Urinary bladder (tissue), 4 donors: Measurements from ENCODE around the gene ATPAF2. TPM values are rescaled to one million over a fixed set of nuclear protein-coding genes. Genes with fewer than 3 reads are reported as not detected.
"Not testable (repeated sequence)": the region's sequence is repeated elsewhere in the genome, so short reads cannot be mapped to it uniquely, and the experiment has no call there.

Experiments used
- DNase-seq: peaks from one replicate; pipeline ENCODE4 v3.0.0-alpha.2; 2015; ENCODE audit errors: extremely low spot score
- H3K27ac ChIP-seq: one replicate; pipeline ENCODE4 v1.5.1; 2013; ENCODE audit warnings: low read depth, mild to moderate bottlenecking, moderate library complexity
- H3K36me3 ChIP-seq: one replicate; pipeline ENCODE4 v1.6.1; 2013; ENCODE audit warnings: mild to moderate bottlenecking, moderate library complexity; ENCODE audit not compliant: insufficient read depth
- H3K4me1 ChIP-seq: one replicate; pipeline ENCODE4 v1.6.1; 2013; ENCODE audit warnings: mild to moderate bottlenecking, moderate library complexity; ENCODE audit not compliant: insufficient read depth
- H3K4me3 ChIP-seq: one replicate; pipeline ENCODE4 v1.5.1; 2013; ENCODE audit warnings: low read depth, low read length
- WGBS: extraction: QIAGEN DNeasy Blood & Tissue Kit; methylation state at CpG from one replicate; pipeline ENCODE4 v1.1.7; 2013; 5-methylcytosine and 5-hydroxymethylcytosine counted together
- polyA plus RNA-seq: library from polyadenylated mRNA; stranded (reverse); fragments of 200-250 nt; gene quantifications from one replicate; pipeline ENCODE4 v1.2.3, GENCODE V29; 2013
- total RNA-seq: library from RNA; depleted of rRNA; stranded (reverse); fragments of >200 nt; gene quantifications from one replicate; pipeline ENCODE4 v1.2.3, GENCODE V29; 2014
- donor health status: healthy with polysubstance abuse.
- donor health status: healthy.

ATPAF2 gene
- total and polyA plus RNA-seq, 2 donors: 15.9 to 17.3 TPM

DNA sequence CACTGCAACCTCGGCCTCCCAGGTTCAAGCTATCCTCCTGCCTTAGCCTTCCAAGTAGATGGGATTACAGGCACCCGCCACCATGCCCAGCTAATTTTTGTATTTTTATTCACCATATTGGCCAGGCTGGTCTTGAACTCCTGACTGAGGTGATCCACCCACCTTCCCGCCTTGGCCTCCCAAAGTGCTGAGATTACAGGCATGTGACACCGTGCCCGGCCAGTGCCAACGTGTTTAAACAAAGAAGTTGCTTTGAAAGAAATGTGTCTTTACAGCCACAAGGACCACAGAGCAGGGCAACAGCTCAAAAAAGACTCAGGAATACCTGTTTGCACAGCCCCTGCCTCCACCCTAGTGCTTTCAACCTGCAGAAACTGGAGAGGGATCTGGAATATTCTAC, 25.0 kb downstream of the ATPAF2 start:
- Histone ChIP-seq H3K27ac (no peak overlapping the region), H3K36me3 (no peaks in the 10 kb centered on the region), H3K4me1 (no peaks in the 10 kb centered on the region), H3K4me3 (no peak overlapping the region)
- DNase-seq: no peak
- 93% methylated on average over 6 of the region's 6 CpGs for WGBS

DNA sequence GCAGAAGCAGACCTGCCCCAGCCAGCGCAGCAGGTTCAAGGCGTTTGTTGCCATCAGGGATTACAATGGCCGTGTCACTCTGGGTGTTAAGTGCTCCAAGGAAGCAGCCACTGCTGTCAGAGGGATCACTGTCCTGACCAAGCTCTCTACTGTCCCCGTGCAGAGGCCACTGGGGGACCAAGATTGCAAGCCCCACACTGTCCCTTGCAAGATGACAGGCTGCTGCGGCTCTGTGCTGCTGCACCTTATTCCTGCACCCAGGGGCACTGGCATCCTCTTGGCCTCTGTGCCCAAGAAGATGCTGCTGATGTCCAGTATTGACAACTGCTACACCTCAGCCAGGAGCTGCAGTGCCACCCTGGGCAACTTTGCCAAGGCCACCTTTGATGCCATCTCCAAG, 27.7 kb downstream of the ATPAF2 start:
- WGBS: 97% methylated on average over 5 of the region's 5 CpGs
- Histone ChIP-seq H3K4me3 (no peak overlapping the region), H3K27ac (no peak overlapping the region), H3K36me3 (no peaks in the 10 kb centered on the region), H3K4me1 (no peaks in the 10 kb centered on the region)
- DNase-seq: no peak

DNA sequence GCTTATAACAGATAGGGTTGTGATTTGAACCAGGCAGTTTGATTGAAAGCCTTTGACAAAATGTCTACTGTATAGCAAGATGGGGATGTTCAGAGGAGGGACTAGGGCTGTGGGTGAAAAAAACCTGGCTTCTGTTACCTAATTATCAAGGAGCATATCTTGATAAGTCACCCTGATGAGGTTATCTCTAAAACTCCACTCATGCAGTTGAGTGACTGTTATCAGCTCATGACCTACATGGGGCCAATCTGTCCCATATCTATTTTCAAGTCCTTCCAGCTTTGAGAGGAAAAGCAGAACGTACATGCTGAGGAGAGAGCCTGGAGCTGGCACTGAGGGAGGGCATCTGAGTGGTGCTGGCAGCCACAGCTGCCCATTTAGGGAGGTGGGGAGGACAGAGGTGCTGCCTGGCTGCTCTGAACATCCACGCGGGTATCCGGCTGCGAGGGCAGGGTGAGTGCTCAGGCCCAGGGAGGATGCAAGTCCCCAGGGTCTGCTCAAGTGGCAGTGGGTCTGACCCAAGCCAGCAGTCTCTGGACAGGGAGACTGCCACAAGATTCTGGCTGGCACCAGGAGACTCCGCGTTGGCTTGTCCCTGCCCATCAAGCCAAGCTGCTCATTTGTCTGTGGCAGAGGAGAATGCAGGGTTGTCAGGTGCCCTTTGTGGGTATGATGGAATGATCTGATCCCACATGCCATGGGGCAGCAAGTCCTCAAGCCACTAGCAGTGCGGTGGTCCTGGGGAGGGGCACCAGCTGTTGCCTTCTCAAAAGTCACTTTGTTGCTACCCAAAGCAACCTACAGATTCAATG, 29.2 kb downstream of the ATPAF2 start:
- 89% methylated on average over 8 of the region's 8 CpGs for WGBS

DNA sequence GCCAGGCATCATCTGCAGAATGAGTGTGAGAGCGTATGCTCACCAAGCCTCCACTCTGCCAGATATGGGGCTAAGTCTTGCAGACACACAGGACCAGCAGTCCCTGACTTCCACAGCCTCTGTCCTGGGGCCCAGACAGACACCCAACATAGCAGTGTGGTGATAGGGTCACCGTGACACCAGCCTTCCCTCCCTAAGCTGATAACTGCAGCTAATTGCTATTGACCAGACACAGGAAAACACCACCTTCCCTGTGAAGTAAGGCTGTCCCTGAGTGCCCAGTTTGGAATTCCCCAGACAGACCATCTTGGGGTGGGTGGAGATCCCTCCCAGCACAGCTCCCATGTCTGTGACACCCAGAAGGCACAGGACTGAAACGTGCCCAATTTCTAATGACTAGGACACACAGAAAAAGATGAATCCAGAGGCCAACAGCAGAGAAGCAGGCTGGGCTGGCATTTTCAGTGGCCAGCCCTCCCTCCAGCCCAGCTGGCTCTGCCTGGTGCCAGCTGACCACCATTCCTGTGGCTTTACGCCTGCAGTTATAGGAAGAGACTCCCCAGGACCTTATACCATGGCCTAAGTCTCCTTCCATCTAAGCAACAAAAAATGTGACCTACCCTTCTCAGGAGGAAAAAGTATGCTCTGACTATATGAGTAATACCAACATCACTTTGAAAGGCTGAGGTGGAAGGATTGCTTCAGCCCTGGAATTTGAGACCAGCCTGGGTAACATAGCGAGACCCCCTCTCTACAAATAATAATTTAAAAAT, 30.3 kb downstream of the ATPAF2 start:
- no peak overlapping the region for H3K27ac ChIP-seq
- H3K36me3 ChIP-seq: no peaks in the 10 kb centered on the region
- no peak for DNase-seq
- no peaks in the 10 kb centered on the region for H3K4me1 ChIP-seq
- no peak overlapping the region for H3K4me3 ChIP-seq
- 94% methylated on average over 5 of the region's 5 CpGs for WGBS

More for the DNA sequence above, 29.2 kb downstream of the ATPAF2 start:
- Histone ChIP-seq H3K4me1 (no peaks in the 10 kb centered on the region), H3K36me3 (no peaks in the 10 kb centered on the region), H3K27ac (no peak overlapping the region), H3K4me3 (no peak overlapping the region)
- no peak for DNase-seq

DNA sequence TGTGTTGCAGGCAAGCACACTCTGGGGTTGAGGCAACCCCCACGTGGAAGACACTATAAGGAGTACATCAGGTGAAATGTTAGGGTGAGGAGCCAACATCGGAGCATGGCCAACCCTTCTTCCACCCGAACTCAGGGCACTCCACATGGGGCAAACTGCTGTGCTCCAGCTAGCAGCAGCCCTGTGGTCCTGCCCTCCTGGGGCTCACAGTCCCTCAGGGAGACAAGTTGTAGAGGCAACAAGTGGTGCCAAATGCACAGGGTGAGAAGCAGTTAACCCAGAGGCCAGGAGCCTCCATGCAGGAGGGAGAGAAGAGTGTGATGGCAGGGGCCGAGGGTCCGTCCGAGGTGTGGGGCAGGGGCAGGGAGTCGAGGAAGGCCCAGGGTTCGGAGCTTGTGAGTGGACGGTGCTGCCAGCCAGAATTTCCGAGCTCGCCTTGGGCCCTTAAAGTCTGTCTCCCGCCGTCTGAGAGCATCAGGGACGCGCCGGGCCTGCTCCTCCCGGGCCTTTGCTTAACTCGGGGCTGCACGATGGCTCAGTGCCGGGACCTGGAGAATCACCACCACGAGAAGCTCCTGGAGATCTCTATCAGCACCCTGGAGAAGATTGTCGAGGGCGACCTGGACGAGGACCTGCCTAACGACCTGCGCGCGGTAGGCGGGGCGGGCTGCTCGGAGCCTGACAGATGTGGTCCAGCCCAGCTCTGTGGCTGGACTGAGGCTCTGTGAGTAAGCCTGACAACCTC, 32.3 kb downstream of the ATPAF2 start:
- WGBS: 65% methylated on average over 31 of the region's 31 CpGs

DNA sequence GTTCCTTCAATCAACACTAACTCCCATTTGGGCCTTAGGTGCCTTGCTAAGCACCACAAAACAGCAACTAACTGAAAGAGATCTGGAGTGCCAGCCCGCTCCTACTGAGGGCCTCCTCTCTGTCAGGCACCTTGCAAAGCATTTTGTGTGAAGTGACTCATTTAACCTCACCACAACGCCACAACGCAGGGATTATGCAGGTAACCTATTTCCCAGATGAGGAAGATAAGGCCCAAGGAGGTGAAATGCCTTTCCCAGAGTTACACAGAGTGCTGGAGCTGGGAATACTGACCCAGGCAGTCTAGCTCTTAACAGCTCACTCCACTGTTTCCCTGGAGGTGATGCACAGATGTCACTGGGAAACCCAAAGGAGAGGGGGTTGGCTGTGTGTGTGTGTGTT, 33.5 kb downstream of the ATPAF2 start:
- no peak for DNase-seq

More for the DNA sequence above, 32.3 kb downstream of the ATPAF2 start:
- no peak for DNase-seq
- no peak overlapping the region for H3K27ac ChIP-seq
- H3K4me3 ChIP-seq: no peak overlapping the region
- H3K36me3 ChIP-seq: no peaks in the 10 kb centered on the region
- no peaks in the 10 kb centered on the region for H3K4me1 ChIP-seq

DNA sequence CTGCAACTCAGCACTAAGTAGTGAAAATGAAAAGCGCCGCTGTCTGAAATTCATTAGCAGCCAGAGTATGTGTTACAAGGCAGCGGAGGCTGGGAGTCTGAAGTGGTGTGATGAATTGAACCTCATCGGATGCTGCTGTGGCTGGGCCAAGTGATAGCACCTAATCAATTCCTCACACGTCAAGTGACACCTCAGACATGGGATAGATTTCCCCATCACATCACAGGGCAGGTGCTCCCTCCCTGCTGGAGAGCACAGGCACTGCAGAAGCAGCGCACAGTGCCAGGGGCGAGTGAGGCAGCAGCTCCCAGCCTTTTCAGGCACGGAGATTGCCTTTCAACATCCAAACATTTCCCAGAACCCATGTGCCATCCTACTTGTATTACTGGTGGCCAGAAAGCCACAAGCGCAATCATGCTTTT, 34.1 kb downstream of the ATPAF2 start:
- Histone ChIP-seq H3K4me3 (no peak overlapping the region), H3K4me1 (no peaks in the 10 kb centered on the region), H3K36me3 (no peaks in the 10 kb centered on the region), H3K27ac (no peak overlapping the region)
- 84% methylated on average over 9 of the region's 9 CpGs for WGBS
- DNase-seq: no peak

More for the DNA sequence above, 33.5 kb downstream of the ATPAF2 start:
- H3K36me3 ChIP-seq: no peaks in the 10 kb centered on the region
- H3K4me3 ChIP-seq: no peak overlapping the region
- H3K4me1 ChIP-seq: no peaks in the 10 kb centered on the region
- no peak overlapping the region for H3K27ac ChIP-seq
- WGBS: 87% methylated on average over 3 of the region's 3 CpGs

DNA sequence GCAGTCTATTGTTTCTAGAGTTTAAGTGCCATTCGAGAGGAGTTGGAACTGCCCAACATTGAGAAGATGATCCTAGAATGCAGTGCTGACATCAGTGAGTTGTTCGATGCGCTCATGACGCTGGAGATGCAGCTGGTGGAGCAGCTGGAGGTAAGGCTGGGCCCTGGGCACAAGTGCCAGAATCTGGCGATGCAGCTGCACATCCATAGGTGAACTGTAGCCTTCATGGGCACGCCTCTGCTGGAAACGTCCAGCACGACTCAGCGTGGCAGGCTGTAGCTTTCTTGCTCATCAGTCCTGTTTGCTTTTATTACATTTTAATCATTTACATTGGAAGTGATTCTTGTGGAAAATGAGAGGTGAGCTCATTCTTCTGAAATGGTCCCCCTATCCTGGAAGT, 34.6 kb downstream of the ATPAF2 start:
- WGBS: 87% methylated on average over 9 of the region's 9 CpGs
- H3K36me3 ChIP-seq: no peaks in the 10 kb centered on the region
- no peak overlapping the region for H3K4me3 ChIP-seq
- H3K27ac ChIP-seq: no peak overlapping the region
- H3K4me1 ChIP-seq: no peaks in the 10 kb centered on the region
- DNase-seq: no peak

DNA sequence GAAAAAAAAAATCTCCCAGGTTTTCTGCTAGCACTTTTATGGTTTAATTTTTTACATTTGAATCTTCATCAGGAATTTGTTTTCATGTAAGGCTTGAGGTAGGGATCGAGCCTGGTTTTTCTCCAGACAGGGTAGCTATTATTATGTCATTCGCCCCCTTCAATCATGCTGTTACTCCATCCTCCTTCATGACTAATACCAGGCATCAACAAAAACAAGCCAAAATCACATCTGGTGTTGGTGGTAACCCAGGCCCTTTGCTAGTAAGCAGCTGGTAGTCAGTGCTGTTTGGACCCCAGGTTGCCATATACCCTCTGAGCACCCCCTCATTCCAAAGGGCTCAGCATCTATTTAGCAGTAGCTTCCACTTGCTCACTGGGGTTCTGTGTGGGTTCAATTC, 36.8 kb downstream of the ATPAF2 start:
- DNase-seq: no peak
- H3K27ac ChIP-seq: no peak overlapping the region
- 94% methylated on average over 2 of the region's 2 CpGs for WGBS
- H3K4me3 ChIP-seq: no peak overlapping the region
- H3K36me3 ChIP-seq: no peaks in the 10 kb centered on the region
- H3K4me1 ChIP-seq: no peaks in the 10 kb centered on the region

DNA sequence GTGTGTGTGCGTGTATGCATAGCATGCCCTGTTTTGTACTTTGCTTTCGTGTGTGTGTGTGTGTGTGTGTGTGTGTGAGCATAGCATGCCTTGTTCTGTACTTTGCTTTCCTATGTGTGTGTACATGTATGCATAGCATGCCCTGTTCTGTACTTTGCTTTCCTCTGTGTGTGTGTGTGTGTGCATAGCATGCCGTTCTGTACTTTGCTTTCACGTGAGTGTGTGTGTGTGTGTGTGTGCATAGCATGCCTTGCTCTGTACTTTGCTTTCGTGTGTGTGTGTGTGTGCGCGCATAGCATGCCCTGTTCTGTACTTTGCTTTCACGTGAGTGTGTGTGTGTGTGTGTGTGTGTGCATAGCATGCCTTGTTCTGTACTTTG, 38.9 kb downstream of the ATPAF2 start:
- H3K4me1 ChIP-seq: no peaks in the 10 kb centered on the region
- H3K4me3 ChIP-seq: no peak overlapping the region
- H3K36me3 ChIP-seq: no peaks in the 10 kb centered on the region
- no peak for DNase-seq
- no peak overlapping the region for H3K27ac ChIP-seq
- 77% methylated on average over 8 of the region's 8 CpGs for WGBS

DNA sequence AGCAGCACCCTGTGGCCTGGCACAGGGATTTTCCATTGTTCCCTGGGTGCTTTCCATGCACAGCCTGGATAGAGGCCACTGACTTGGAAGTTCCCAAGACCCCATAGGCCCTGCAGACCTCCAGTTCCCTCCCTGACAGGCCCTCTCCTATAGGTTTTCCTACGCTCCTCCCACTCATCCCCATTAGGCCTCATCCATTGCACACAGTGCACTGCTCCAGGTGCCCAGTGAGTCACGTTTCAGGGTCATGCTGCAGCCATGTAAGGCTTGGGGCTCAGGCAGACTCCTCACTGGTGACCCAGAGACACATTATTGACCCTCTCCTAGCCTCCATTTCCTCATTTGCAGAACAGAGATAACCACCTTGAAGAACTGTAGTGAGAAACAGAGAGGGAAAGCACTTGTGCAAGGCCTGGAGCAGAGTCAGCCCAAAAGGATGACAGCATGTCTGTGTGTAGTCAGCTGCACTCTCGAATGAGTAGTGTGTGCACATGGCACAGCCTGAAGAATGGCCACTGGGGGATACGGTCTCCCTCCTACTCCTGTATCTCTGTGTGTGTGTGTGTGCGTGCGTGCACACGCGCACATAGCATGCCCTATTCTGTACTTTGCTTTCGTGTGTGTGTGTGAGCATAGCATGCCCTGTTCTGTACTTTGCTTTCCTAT, 39.5 kb downstream of the ATPAF2 start:
- H3K36me3 ChIP-seq: no peaks in the 10 kb centered on the region
- no peak for DNase-seq
- WGBS: 81% methylated on average over 9 of the region's 9 CpGs
- no peaks in the 10 kb centered on the region for H3K4me1 ChIP-seq
- no peak overlapping the region for H3K4me3 ChIP-seq
- no peak overlapping the region for H3K27ac ChIP-seq

DNA sequence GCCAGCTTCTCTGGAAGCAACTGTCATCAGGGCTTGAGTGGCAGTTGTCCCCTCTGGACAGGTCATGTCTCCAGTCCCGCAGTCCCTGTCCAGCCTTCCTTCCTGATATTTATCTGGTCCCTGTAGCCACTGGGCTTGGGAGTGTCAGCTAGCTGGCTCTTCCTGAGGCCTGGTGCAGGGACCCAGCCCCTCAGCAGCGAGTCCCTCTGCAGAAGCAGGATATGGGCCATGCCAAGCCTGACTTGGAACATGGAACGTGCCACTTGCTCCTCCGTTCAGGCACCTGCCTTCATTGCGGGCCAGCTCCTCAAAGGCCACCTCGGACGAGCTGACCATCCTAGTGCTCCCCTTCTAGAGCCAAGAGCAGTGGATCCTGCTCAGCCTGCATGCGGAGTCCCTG, 40.0 kb downstream of the ATPAF2 start:
- Histone ChIP-seq H3K4me3 (no peak overlapping the region), H3K4me1 (no peaks in the 10 kb centered on the region), H3K36me3 (no peaks in the 10 kb centered on the region), H3K27ac (no peak overlapping the region)
- no peak for DNase-seq
- WGBS: 92% methylated on average over 8 of the region's 8 CpGs

DNA sequence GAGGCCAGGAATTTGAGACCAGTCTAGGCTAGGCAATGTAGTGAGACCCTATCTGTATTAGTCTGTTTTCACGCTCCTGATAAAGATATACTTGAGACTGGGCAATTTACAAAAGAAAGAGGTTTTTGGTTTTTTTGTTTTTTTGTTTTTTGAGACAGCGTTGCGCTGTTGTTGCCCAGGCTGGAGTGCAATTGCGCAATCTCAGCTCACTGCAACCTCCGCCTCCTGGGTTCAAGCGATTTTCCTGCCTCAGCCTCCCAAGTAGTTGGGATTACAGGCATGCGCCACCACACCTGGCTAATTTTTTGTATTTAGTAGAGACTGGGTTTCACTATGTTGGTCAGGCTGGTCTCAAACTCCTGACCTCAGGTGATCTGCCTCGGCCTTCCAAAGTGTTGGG, 43.1 kb downstream of the ATPAF2 start:
- not testable (repeated sequence) for H3K4me1 ChIP-seq, H3K27ac ChIP-seq, H3K4me3 ChIP-seq, H3K36me3 ChIP-seq, DNase-seq
- WGBS: 98% methylated on average over 8 of the region's 8 CpGs
